Gastroesophageal sphincter (tissue), 4 donors: Measurements from ENCODE around the gene ZNG1E. TPM values are rescaled to one million over a fixed set of nuclear protein-coding genes. Genes with fewer than 3 reads are reported as not detected.
A peak's percentile ranks its signal among the peaks of the same experiment; 100 is the strongest.
"Not testable (repeated sequence)": the region's sequence is repeated elsewhere in the genome, so short reads cannot be mapped to it uniquely, and the experiment has no call there.

Source experiments
- ATAC-seq: fragments of 150-250 bp; one replicate; pipeline ENCODE4 v1.9.1; 2016; ENCODE audit warnings: mild to moderate bottlenecking, moderate library complexity
- H3K27ac ChIP-seq, 4 donors: fragments of 200-600 bp; sonication (generic) in 3 of 4; 1 replicate in 3 of 4; 2 replicates in 1 of 4; pipeline ENCODE4 v1.5.1; 2016 to 2019
- H3K27me3 ChIP-seq: fragments of 200-600 bp; sonication (generic); one replicate; pipeline ENCODE4 v1.5.1; 2019
- H3K36me3 ChIP-seq, 2 donors: fragments of 200-600 bp; sonication (generic); one replicate each; pipeline ENCODE4 v1.5.1; 2019; ENCODE audit warnings: control low read depth in 1 of 2
- H3K4me1 ChIP-seq, 3 donors: fragments of 200-600 bp; sonication (generic); 1 replicate in 2 of 3; 2 replicates in 1 of 3; pipeline ENCODE4 v1.5.1; 2016 to 2019; ENCODE audit warnings: control low read depth in 2 of 3
- H3K4me3 ChIP-seq, 2 donors: fragments of 200-600 bp; sonication (generic); one replicate each; pipeline ENCODE4 v1.5.1; 2019; ENCODE audit warnings: mild to moderate bottlenecking in 1 of 2, moderate library complexity in 1 of 2
- H3K9me3 ChIP-seq, 3 donors: fragments of 200-600 bp; sonication (generic); one replicate each; pipeline ENCODE4 v1.5.1; 2017 to 2019; ENCODE audit warnings: control low read depth in 2 of 3
- WGBS, 2 donors: methylation state at CpG; one replicate each; pipeline ENCODE4 v1.1.5; 2018; ENCODE audit warnings: low coverage in 1 of 2; 5-methylcytosine and 5-hydroxymethylcytosine counted together
- total RNA-seq, 4 donors: library from RNA; depleted of rRNA; stranded (reverse); fragments of >200 nt; gene quantifications; one replicate each; pipeline ENCODE4 v1.1.0, GENCODE V29; 2016
- TF ChIP-seq, protein P1 (sequence below), 4 experiments: fragments of 200-600 bp in 2 of 4; fragments of 450-650 bp in 2 of 4; sonication (generic) in 1 of 4; IDR thresholded peaks; one replicate each; pipeline ENCODE4 v1.5.1; 2017 to 2019; ENCODE audit warnings: antibody characterized with exemption in 4 of 4, mild to moderate bottlenecking in 2 of 4, moderate library complexity in 2 of 4

Gene ZNG1E
- 10 to 100 TPM; 16.1 to 56.0 (median 31.4) TPM for total RNA-seq

DNA sequence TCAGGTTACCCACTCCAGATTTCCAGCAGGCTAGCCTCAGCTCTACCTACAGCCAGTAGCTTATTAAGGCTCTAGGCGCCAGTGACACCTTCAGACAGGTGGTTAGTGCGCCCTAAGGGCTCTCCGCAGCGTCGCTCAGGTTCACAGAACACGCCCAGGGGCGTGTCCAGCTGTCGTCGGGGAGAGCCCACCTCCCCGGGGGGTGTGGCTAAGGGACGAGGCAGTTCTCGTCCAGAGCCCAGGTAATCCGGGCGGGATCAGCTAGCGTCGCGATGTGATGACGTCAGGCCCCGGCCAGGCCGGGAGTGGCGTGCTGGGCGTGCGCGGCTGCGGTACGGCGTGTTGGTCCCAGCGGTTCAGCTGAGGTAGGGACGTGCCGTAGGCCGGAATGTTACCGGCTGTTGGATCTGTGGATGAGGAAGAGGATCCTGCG is at the start of gene ZNG1E:
Gene ZNG1E (plus strand): TSS at position 340 of the 433 bp plus-strand sequence. CDS start 49 bp downstream, at position 389.
- peak within 1 kb of the TSS; percentile 52 to 75 for H3K4me3 ChIP-seq
- H3K27ac ChIP-seq = peak within 1 kb of the TSS; percentile 57 to 80 (median 78)
- H3K27me3 ChIP-seq, H3K9me3 ChIP-seq, H3K36me3 ChIP-seq, ATAC-seq, H3K4me1 ChIP-seq: not testable (repeated sequence)
- no CpG with 5 or more reads among the region's 33 CpGs for WGBS, 2 donors

DNA sequence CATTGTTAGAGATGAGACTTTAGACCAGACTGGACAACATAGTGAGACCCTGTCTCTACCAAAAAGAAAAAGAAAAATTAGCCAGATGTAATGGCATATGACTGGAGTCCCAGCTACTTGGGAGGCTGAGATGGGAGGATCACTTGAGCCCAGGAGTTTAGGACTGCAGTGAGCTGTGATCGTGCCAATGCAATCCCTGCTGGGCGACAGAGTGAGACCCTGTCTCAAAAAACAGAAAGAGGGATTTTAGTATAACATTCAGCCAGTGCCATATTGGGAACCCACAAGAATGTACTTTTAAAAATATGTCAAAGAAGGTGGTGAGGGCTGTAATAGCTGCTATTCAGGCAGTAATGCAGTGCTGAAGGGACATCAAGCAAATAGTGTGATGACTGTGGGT is 2.1 kb upstream of the ZNG1E start:
- 68 to 79% methylated on average over 2 of the region's 2 CpGs for WGBS, 2 donors

DNA sequence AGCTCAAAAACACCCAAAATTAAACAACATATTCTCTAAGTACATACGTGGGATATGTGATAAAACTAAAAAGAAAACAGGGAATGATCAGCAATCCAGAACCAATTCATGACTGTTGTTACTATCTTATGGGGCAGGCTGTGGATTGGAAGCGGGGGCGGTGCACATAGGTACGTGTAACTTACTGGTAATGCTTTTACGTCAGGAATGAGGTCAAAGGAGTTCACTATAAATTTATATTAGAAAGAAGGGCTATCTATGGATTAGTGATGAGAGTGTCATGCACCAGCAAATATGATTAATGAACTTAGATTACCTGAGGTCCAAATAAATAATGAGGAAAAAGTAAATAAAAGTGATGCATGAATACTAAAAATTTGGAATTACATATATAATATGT is 710 bp upstream of the ZNG1E start:
- not testable (repeated sequence) for H3K9me3 ChIP-seq, H3K4me1 ChIP-seq, H3K27ac ChIP-seq, H3K27me3 ChIP-seq, ATAC-seq, H3K36me3 ChIP-seq
- WGBS, 2 donors = 36 to 41% methylated on average over 4 of the region's 5 CpGs
- H3K4me3 ChIP-seq = peak overlapping the region in 1 of 2 donors; percentile 52

More for the DNA sequence above, 2.1 kb upstream of the ZNG1E start:
- H3K4me1 ChIP-seq, H3K4me3 ChIP-seq, H3K27me3 ChIP-seq, ATAC-seq, H3K36me3 ChIP-seq, H3K27ac ChIP-seq, H3K9me3 ChIP-seq: not testable (repeated sequence)

DNA sequence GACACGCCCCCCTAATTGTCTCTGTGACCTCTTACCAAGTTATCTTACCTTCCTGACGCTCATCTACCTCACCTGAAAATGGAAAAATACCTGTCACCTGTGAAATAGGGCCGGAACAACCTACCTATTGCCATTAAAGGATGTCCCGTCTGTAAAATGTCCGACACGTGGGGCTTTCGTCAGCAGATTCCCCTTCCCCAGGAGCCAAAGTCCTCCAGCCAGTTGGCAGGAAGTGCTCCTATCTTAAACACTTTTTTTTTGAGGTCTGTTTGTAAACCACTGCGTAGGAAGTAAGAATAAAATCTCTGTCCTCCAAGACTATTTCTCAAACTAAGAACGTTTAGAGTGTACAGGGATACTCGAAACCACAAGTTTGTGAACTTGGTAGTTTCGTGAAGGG is 661 bp downstream of the ZNG1E start:
- no CpG with 5 or more reads among the region's 11 CpGs for WGBS, 2 donors
- not testable (repeated sequence) for H3K4me1 ChIP-seq, H3K9me3 ChIP-seq, H3K27me3 ChIP-seq, ATAC-seq, H3K36me3 ChIP-seq
- peak overlapping the region; percentile 21 to 27 for H3K4me3 ChIP-seq
- peak overlapping the region; percentile 43 to 69 (median 66) for H3K27ac ChIP-seq

DNA sequence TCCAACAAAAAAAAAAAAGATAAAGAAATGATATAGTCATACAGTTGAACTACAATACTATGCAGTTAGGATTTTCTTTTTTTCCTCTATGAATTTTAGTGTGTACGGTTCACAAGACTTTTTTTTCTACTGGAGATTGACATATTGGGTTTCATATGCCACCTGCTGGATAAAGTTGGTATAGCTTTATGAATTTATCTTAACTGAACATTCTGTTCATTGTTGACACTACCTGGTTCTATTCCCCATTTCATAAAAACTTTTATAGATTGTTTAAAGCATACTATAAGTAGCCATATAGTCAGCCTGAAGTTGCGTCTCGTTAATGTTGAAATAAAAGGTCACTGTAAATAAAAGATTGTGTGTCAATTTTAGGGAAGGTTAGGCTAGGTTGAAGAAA is 2.8 kb downstream of the ZNG1E start:
- not testable (repeated sequence) for H3K27me3 ChIP-seq, H3K9me3 ChIP-seq, H3K4me3 ChIP-seq, H3K27ac ChIP-seq, ATAC-seq, H3K4me1 ChIP-seq, H3K36me3 ChIP-seq
- TF ChIP-seq, protein P1, sequence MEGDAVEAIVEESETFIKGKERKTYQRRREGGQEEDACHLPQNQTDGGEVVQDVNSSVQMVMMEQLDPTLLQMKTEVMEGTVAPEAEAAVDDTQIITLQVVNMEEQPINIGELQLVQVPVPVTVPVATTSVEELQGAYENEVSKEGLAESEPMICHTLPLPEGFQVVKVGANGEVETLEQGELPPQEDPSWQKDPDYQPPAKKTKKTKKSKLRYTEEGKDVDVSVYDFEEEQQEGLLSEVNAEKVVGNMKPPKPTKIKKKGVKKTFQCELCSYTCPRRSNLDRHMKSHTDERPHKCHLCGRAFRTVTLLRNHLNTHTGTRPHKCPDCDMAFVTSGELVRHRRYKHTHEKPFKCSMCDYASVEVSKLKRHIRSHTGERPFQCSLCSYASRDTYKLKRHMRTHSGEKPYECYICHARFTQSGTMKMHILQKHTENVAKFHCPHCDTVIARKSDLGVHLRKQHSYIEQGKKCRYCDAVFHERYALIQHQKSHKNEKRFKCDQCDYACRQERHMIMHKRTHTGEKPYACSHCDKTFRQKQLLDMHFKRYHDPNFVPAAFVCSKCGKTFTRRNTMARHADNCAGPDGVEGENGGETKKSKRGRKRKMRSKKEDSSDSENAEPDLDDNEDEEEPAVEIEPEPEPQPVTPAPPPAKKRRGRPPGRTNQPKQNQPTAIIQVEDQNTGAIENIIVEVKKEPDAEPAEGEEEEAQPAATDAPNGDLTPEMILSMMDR (IDR thresholded peaks at IDR 0.05) = peak in 1 of 4 experiments; percentile 30
- 28% methylated on average over 3 of the region's 3 CpGs; no CpG with 5 or more reads in 1 of the 2 donors for WGBS, 2 donors

DNA sequence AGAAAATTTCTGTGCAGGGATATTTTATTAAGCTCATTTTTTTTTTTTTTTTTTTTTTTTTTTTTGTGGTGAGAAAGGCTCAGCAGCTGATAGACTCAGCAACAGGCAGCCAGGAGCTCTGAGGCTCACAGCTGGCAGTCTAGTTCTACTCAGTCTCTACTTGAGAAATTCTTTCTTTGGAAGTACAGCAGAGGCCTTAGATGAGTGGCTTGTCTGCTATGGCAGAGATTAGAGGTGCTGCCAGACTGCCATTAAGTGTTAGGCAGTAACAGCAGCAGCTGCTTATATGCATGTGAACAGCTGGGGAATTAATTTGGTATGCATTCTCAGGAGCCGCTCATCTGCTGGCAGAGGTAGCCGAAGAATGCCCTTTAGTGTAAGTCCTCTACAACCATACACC is 27.8 kb downstream of the ZNG1E start:
- WGBS, 2 donors = no CpG with 5 or more reads among the region's 2 CpGs
- H3K36me3 ChIP-seq, H3K4me1 ChIP-seq, H3K9me3 ChIP-seq, H3K27me3 ChIP-seq, H3K27ac ChIP-seq, ATAC-seq, H3K4me3 ChIP-seq: not testable (repeated sequence)

DNA sequence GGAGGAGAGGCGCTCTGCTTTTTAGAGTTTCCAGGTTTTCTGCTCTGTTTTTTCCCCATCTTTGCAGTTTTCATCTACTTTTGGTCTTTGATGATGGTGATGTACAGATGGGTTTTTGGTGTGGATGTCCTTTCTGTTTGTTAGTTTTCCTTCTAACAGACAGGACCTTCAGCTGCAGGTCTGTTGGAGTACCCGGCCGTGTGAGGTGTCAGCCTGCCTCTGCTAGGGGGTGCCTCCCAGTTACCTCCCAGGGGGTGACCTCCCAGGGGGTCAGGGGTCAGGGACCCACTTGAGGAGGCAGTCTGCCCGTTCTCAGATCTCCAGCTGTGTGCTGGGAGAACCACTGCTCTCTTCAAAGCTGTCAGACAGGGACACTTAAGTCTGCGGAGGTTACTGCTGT is 38.7 kb downstream of the ZNG1E start:
- not testable (repeated sequence) for H3K9me3 ChIP-seq, H3K27ac ChIP-seq, H3K36me3 ChIP-seq, H3K4me1 ChIP-seq, H3K4me3 ChIP-seq, ATAC-seq, H3K27me3 ChIP-seq
- no CpG with 5 or more reads among the region's 5 CpGs for WGBS, 2 donors

DNA sequence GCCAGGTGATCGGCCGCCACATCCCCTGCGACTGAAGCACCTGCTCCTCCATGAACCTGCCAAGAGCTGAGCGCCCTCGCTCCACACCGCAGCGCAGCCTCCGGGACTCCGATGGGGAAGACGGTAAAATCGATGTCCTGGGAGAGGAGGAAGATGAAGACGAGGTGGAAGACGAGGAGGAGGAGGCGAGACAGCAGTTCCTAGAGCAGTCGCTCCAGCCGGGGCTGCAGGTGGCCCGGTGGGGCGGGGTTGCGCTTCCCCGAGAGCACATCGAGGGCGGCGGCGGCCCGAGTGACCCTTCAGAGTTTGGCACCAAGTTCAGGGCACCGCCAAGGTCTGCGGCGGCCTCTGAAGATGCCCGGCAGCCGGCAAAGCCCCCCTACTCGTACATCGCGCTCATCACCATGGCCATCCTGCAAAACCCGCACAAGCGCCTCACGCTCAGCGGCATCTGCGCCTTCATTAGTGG is 61.4 kb downstream of the ZNG1E start, which contains the start of gene FOXD4L4:
Gene FOXD4L4 (plus strand): TSS at position 51 of the 469 bp plus-strand sequence. CDS start 0 bp downstream, at position 51.
- WGBS, 2 donors = no CpG with 5 or more reads among the region's 38 CpGs
- H3K27me3 ChIP-seq = peaks cover 10% of the 10 kb centered on the region
- H3K9me3 ChIP-seq, H3K4me1 ChIP-seq, ATAC-seq, H3K27ac ChIP-seq, H3K36me3 ChIP-seq, H3K4me3 ChIP-seq: not testable (repeated sequence)

DNA sequence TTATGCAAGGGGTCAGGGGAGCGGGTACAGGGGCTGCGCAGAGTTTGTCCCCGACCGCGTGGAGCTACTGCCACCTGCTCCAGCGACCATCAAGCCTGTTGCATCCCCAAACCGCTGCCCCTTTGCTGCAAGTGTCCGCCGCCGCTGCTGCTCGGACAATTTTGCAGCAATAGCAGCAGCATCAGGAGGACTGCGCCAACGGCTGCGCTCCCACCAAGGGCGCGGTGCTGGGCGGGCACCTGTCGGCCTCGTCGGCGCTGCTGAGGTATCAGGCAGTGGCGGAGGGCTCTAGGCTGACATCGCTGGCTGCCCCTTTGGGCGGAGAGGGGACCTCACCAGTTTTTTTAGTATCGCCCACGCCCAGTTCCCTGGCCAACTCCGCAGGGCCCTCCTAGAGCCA is 62.4 kb downstream of the ZNG1E start:
- ATAC-seq, H3K4me1 ChIP-seq, H3K36me3 ChIP-seq, H3K27ac ChIP-seq, H3K4me3 ChIP-seq, H3K9me3 ChIP-seq: not testable (repeated sequence)
- H3K27me3 ChIP-seq = peaks cover 10% of the 10 kb centered on the region
- WGBS, 2 donors = no CpG with 5 or more reads among the region's 27 CpGs

Other genes with a start within 250 kb of the ZNG1E start
- gene FOXD4L4, start 61.2 kb downstream of the ZNG1E start, total RNA-seq = under 1 TPM in 1 of 4 donors, not detected in 3; 0.23 TPM